NOMO-1 treated with dmso at 0.1 percent for 144 hours (cell line): ENCODE results near the gene GFER.

Experiments used
- DNase-seq: peaks from one replicate; lab custom pipeline; 2025; ENCODE audit not compliant: unreplicated experiment; lab: John Stamatoyannopoulos, UW

GFER gene

DNA sequence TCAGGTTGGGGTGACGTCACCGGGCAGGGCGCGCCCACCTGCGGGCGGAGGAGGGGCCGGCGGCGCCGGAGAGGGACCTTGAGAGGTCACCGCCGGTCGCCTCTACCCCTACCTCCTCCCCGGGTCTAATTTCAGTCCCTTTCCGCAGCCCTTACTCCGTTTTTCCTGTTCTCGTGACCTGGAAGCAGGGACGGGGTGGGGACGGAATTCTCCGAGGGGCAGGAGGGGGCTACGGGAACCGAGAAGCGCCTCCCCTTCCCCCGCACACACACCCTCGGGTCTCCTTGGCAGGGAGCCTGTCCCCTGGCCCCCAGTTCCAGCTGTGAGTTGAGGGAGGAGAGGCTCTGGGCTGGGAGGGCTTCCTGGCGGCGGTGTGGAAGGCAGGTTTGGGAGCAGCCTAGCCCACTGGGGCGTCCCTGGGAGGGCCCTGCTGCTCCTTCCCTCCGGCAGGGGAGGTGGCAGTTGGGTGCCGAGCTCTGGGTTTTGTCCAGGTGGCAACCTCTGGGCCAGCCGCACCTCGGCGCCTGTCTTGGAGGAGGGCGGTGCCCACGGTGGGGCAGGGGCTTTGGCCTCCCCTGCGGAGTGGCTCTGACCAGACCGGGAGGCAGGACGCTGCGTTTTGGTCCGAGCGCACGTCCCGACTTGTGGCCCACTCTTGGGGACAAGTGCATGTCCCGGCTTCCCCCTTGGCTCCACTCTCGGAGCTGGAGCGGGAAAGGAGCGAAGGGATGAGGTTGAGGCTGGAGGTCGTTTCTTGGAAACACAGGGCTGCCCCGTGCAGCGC is 6.5 kb downstream of the GFER start:
- DNase-seq = no peak

DNA sequence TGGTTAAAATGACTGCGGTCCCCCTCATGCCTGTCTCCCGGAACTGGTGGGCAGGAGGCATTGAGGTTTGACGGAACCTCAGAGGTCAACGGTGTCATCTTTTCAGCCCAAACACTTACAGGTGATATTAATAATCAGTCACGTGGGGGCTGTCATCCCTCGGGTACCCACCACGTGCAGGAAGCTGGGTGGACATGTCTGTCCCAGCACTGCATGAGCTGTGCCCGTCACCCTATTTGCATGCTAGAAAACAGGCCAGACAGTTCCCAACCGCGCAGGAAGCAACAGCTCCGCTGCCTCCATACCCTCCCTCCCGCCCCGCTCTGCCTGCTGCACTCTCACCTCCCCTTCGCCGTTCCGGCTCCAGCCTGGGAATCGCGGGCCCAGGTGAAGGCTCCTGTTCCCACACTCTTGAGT is 7.2 kb downstream of the GFER start:
- no peak for DNase-seq

DNA sequence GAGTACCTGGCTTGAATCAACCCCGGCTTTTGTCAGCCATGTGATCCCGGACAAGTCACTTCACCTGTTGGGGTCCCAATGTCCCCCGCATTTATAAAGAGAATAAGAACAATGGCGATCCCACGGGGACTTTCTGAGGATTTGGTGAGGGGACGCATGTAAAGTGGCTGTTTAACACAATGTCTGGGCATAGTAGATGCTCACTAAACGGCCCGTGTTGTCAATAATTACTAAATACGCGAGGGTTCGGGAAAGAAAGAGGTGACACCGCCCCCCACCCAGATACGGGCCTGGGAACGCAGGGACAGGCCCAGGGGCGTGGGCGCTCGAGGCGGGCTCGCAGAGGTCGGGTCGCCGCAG is 7.6 kb downstream of the GFER start:
- no peak for DNase-seq

DNA sequence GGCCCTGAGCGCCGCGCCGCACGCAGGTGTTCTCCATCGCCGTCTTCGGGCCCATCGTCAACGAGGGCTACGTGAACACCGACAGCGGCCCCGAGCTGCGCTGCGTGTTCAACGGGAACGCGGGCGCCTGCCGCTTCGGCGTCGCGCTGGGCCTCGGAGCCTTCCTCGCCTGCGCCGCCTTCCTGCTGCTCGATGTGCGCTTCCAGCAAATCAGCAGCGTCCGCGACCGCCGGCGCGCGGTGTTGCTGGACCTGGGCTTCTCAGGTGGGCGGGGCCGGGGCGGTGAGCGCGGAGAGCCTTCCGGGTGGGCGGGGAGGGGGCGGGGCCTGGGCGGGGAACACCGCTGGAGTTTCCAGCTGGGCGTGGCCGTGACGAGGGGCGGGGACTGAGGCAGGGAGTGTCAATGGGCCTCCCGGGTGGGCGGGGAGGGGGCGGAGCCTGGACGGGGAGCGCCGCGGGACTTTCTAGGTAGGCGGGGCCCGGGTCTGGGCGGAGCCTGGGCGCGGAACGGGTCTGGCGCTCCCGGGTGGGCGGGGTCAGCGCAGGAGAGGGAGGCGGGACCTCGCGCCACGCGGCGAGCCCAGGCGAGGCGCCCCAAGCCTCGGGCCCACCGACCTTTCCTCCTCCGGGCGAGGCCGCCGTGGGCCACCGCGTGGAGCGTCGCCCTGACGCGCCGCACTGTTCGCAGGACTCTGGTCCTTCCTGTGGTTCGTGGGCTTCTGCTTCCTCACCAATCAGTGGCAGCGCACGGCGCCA is 8.1 kb downstream of the GFER start:
- peak; percentile 79 for DNase-seq

DNA sequence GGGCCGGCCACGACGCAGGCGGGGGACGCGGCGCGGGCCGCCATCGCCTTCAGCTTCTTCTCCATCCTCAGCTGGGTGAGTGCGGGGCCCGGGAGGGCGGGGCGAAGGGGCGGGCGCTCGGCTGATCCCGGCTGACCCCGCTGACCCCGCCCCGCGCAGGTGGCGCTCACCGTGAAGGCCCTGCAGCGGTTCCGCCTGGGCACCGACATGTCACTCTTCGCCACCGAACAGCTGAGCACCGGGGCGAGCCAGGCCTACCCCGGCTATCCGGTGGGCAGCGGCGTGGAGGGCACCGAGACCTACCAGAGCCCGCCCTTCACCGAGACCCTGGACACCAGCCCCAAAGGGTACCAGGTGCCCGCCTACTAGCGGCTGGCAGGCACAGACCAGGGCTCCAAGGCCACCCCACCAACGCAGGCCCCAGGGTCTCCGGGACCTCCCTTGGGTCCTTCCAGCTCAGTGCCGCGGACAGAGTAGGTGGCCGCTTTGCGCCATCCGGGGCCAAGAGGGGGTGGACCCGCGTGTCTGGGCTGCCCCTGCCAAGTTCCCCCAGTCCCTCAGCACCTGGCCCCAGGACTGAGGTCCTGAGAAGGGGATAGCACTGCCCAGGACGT is 8.8 kb downstream of the GFER start:
- no peak for DNase-seq

DNA sequence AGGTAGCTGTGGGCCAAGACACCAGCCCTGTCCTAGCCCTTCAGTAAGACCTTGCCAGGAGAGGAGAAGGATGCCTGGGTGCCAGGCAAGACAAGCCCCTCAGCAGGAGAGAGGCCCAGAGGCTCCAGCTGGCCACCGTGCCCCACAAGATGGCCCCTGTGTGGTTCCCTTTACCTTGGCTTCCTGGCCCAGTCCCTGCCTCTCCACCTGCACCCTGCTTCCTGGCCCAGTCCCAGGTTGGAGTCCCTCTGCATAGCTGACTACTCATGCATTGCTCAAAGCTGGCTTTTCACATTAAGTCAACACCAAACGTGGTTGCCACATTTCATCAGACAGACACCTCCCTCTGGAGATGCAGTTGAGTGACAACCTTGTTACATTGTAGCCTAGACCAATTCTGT is 9.7 kb downstream of the GFER start:
- DNase-seq = no peak

DNA sequence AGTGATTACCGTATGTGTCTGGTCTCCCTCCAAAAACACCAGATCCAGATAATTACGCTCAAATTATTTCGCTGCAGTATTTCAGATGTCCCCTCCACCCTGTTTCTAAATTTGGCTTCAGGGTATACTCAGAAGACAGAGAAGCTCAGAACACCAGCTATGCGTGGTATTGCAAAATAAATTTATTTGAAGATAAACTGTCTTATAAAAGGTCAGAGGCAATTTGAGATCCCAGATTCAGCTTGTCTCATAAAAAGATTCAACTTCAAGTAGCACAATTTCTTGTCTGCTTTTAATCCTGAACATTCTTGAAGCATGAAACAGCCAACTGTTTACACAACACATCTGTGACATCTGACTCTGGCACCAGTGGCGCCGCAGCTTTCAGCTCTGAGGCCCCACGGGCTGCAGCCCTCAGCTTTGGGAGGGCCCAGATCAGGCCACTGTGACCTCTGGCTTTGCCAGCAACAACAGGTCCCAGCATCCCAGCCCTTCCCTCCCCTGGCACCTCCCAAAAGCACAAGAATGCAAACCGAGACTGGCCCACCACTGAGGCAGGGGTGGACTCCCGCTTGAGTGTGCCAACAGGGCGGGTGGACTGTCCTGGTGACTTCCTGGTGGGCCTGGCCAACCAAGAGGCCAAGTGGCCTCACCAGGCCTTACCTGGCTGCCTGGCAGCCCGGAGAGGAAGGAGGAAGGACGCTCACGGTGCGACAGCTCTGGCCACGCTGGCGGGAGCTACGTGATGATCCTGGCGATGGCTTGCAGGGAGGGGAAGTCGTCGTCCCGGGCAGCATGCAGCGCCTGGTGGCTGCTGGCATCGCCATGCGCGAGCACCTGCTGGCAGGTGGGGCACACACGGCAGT is 13.7 kb downstream of the GFER start:
- no peak for DNase-seq

DNA sequence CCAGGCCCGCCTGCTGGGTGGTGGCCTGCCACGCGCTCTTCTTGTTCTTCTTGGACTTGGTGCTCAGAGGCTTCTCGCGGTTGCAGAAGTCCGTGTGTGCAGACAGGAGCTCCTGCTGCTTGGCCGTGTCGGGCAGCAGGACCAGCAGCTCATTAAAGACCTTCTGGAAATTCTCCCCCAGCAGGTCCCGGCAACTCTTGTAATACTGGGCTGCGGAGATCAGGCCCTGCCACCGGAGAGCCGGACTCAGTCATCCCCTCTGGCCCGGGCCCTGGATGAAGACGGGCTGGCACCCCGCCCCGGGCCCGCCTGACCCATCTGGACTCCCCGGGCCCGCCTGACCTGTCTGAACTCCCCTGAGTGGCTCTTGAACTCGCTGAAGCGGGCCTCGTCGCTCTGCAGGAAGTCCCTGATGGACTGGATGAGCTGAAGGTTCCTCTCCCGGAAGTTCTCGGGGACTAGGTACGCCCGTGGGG is 14.4 kb downstream of the GFER start:
- no peak for DNase-seq

DNA sequence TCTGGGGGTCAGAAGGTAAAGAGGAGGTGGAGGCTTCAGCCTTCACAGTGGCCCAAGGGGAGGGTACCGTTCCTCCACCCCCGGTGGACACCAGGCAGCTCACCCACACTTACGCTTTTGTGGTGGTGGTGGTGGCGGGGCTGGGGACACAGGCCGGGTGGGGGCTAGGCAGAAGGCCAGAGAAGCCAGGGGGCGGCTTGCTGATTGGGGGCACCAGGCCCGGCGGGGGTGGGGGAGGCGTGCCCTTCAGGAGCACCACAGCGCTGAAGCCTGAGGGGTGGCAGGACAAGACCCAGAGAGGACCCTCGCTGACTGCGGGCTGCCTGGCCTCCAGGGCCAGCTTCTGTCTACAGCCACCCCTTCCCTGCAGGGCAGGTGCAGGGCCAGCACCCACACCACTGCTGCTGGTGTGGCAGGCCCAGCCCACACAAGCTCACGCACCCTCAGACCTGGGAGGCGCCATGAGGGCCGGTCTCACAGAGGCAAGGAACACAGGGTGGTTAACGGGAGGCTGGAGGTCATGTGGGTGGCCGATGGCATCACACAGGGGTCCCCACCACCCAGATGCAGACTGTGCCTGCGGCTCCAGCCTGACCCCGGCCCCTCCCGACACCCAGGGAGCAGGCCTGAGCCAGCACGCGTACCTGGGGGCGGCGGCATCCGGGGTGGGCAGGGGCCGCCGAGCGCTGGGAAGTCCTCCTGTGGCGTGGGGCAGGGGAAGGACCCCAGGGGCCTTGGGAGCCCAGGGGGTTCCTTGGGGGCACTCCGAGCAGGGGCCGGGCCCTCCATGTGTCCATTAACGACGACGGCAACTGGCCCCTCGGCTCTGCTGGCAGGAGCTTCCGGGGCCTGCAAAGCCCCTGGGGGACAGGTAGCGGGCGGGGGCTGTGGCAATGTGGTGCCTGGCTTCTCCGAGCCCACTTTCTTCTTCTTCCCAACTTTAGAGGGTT is 15.1 kb downstream of the GFER start:
- no peak for DNase-seq

DNA sequence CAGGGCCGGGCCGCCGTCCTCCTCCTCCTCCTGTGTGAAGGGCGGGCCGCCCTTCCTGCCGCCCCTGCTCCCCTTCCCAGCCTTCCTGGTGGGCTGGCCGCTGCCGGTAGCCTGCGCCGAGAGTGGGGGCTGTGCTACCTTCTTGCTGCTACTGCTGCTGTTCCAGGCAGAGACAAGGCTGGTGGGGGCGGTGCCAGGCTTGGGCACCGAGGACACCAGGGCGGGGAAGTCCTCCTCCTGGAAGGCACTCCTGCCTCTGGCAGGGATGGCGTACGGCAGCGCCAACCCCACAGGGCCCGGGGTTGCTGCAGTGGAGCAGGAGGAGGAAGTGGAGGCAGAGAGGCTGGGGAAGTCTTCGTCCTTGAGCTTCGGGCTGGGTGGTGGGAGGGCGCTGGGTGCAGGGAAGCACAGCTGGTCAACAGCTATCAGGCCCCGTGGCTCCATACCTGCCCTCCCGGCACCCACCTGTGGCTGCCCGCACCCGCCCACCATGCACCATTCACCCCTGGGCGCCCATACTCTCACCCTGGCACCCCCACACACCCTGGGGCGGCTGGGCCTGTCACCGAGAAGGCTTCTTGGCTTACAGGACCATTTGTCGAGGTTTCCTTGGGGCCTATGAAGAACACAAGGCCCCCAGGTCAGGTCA is 16.0 kb downstream of the GFER start:
- no peak for DNase-seq

DNA sequence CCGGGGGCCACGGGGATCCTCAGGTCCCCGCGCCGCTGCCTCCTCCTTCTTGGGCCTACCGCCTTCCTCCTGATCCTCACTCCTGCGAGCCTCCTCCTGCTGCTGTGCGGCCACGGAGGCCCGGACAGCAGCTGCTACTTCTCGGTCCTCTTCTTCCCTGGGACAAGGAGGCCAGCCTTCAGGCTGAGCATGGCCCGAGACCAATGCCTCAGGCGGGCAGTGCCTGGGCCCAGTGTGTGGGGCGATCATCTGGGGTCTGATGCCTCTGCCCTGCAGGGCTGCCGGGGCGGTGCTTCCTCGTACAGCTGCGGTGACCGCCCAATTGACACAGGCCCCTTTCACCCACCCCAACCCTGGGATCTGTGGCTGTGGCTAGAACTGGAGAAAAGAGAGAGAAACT is 17.0 kb downstream of the GFER start:
- DNase-seq = no peak

DNA sequence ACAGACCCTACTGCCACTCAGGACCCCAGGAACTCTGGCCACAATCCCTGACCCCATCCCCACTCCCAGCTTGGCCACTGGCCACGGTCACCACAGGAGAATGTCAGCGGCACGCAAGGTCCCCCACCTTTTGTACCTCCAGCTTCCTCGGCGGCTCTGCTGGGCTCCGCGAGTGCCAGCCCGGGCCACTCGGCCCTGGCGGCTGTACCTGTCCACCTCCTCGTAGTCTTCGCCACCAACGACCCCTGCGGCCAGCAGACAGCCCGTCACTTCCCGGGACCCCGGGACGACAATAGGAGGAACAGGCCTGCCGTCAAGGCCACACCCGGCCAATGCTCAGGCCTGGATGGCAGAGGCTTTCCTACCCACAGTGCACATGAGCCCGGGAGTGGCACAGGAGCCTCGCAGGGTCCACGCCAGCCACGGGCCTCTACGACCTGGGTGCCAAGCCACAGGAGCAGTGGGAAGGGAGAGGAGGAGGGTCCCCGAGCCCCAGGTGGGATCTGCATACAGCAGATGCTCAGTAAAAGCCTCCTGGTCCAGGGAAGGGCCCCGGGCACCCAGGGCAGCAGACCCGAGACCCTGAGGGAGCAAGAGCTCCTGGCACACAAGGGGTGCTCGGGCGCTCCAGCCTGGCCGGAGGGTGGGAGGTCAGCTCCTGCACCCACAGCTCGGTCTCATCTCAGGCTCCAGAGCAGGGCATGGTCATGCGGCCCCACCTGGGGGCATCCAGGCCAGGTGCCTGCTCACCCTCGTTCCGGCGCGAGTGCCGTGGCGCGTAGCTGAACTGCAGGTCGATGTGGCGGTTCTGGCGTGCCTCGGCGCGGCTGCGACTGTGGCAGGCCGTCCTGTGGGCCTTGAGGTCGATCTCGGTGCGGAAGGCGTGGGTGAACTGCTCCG is 17.7 kb downstream of the GFER start:
- DNase-seq = no peak

DNA sequence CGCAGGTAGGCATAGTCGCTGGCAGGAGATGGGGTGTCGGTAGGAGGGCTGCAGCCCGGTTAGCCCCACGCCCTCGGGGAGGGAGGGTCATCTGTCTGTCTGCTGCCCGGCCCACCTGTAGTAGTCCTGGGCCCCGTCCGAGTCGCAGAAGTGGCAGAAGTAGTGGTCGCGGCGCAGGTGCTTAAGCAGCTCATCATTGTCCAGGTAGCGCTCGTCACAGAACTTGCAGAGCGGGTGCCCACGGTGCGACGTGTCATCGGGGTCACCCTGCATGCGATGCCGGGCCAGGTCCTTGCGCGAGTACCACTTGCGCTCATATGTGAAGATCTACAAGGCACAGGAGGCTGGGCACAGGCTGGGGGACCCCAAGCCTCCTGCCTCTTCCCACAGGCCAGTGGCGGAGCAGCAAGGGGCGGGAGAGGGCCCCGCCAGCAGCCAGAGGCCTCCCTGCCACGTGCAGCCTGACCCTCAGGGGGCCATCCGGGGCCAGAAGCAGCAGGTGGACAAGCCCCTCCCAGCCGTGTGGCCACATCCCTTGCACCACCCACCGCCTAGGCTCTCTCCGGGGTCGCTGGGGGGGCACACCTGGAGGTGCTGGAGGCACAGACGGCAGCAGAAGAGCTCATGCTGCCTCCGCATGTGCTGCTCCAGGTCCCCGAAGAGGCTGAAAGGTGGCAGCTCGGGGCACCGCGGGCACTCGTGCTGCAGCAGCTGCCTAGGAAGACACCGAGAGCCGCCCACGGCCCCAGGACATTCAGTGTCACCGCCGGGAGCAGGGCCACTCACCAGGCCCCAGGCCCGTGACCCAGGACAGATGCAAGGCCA is 18.6 kb downstream of the GFER start:
- no peak for DNase-seq

DNA sequence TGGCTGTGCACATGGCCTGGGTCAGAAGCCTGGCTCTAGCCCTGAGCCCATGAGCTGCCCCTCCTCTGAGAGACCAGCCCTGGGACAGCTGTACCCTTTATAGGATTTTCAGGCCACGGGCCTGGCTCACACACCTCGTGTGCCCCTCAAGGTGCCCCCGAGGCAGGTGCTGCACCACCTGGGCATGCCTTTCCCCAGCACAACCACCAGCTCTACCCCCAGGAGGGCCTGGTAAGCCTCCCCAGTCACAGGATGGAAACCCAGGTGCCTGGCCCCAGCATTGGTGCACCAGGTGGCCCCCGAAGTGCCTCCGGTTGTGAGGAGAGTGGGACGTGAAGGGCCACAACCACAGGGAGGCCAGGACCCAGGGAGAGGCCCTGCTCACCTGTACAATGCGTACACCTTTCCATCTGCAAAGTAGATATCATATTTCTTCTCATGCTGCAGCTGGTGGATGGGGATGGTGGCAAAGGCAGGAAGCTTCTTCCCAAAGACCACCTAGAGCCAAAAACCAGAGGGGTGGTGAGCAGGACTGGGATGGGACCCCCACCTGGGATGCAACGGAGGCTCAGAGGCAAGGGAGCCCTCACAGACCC is 19.3 kb downstream of the GFER start:
- DNase-seq = no peak

DNA sequence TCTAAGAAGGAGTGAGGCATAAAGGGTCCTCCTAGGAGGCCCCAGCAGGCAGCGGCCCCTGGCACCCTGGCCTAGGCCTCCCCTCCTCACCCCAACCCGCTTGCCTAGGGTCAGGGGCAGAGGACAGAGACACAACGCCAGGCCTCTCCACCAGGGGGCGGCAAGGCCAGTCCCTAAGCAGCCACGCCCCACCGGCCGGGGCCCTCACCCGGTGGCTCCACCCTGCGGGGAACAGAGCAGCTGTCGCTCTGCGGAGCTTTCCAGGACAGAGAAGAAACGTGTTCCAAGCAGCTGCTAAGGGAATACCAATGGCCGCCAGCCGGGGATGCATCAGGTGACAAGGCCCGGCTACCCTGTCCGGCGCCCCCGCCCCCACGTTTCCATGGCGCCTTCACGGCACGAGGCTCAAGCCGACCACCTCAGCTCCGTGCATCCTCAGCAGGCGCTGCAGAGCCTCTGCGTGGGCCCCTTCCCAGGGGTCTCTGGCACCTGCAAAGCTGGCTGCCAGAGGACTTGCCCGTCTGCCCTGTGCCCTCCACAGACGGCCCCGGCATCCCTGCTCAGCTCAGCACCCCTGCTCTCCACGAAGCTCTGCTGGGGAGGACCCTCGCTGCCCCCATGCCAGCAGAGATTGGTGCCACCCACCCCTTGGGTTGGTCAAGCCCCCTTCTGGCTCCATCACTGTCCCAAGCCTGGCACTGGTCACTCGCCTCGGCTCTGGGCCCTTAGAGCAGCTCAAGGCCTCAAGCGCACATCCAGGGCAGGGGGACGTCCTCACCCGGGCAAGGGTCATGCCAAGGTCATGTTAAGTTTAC is 20.0 kb downstream of the GFER start:
- peak; percentile 72 for DNase-seq

DNA sequence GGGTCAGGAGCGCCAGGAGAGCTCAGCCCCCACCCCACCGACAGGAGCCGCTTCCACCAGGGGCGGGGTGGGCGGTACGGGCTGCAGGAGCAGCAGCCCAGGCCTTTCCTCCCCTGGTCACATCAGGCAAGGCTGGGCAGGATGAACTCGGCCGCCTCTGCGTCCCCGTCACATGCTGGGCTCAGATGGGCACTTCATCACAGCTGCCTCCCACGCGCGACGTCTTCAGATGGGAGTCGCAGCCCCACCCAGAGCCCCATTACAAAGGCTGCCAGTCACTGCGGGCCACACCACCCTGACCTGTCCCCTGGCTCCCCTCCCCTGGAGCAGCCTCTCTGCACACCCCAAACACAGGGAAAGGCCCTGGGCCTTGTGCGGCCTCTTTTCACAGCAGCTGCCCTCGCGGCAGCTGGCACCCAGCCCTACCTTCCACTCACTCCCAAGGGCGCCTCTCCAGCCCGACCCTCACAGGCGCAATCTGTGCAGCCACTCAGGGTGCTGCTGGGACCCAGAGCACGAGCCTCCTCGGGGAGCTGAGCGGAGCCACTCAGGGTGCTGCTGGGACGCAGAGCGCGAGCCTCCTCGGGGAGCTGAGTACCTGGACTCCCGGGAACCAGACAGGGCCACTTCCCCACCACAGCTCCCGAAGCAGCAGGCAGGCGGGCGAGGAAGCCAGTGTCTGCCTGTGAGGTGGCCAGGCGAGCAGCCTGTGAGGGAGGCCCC is 21.0 kb downstream of the GFER start:
- DNase-seq = no peak
